H9 (cell line): Measurements from ENCODE around the gene ZNF747. TPM values are rescaled to one million over a fixed set of nuclear protein-coding genes. Genes with fewer than 3 reads are reported as not detected.
A peak's percentile ranks its signal among the peaks of the same experiment; 100 is the strongest.

ENCODE experiments used
- DNase-seq: peaks from one replicate; pipeline ENCODE4 v3.0.0-alpha.2; 2017
- H2AFZ ChIP-seq: one replicate; pipeline ENCODE4 v1.6.1; 2013; ENCODE audit warnings: mild to moderate bottlenecking, low read length, control low read depth, moderate library complexity
- H2AK5ac ChIP-seq: 2 replicates; pipeline ENCODE4 v1.6.1; 2013; ENCODE audit warnings: low read length, control low read depth, mixed read lengths; ENCODE audit not compliant: insufficient read length
- H2BK120ac ChIP-seq: one replicate; pipeline ENCODE4 v1.6.1; 2013; ENCODE audit warnings: low read depth, mild to moderate bottlenecking, low read length, control low read depth, inconsistent platforms; ENCODE audit not compliant: poor library complexity, severe bottlenecking
- H2BK12ac ChIP-seq: 2 replicates; pipeline ENCODE4 v1.6.1; 2013; ENCODE audit warnings: low read length, control low read depth, mixed read lengths, low read depth; ENCODE audit not compliant: insufficient read length
- H2BK15ac ChIP-seq: 2 replicates; pipeline ENCODE4 v1.6.1; 2013; ENCODE audit warnings: low read depth, low read length, control low read depth
- H2BK20ac ChIP-seq: one replicate; pipeline ENCODE4 v1.6.1; 2013; ENCODE audit warnings: low read depth, mild to moderate bottlenecking, low read length, control low read depth, inconsistent platforms; ENCODE audit not compliant: poor library complexity, severe bottlenecking
- H2BK5ac ChIP-seq: 2 replicates; pipeline ENCODE4 v1.6.1; 2013; ENCODE audit warnings: low read length, control low read depth, mixed read lengths; ENCODE audit not compliant: insufficient read length
- H3K14ac ChIP-seq: 2 replicates; pipeline ENCODE4 v1.6.1; 2013; ENCODE audit warnings: low read length, control low read depth; ENCODE audit not compliant: insufficient read depth
- H3K18ac ChIP-seq: 2 replicates; pipeline ENCODE4 v1.6.1; 2013; ENCODE audit warnings: low read depth, mild to moderate bottlenecking, mixed read lengths, low read length, control low read depth; ENCODE audit not compliant: insufficient read length
- H3K23ac ChIP-seq: 2 replicates; pipeline ENCODE4 v1.6.1; 2013; ENCODE audit warnings: low read length, control low read depth, mixed read lengths, low read depth; ENCODE audit not compliant: insufficient read length
- H3K23me2 ChIP-seq: 2 replicates; pipeline ENCODE4 v1.6.1; 2013; ENCODE audit warnings: low read depth, mild to moderate bottlenecking, mixed read lengths, low read length, control low read depth; ENCODE audit not compliant: insufficient read length, poor library complexity, severe bottlenecking
- H3K27ac ChIP-seq: 2 replicates; pipeline ENCODE4 v1.5.1; 2013; ENCODE audit warnings: low read length, control low read depth, mixed read lengths, low read depth; ENCODE audit not compliant: insufficient read length
- H3K27me3 ChIP-seq: 2 replicates; pipeline ENCODE4 v1.6.1; 2013; ENCODE audit warnings: low read length, control low read depth, inconsistent platforms; ENCODE audit not compliant: insufficient read depth
- H3K4ac ChIP-seq: 2 replicates; pipeline ENCODE4 v1.6.1; 2013; ENCODE audit warnings: low read depth, mild to moderate bottlenecking, control low read depth, inconsistent platforms, low read length, moderate library complexity
- H3K4me1 ChIP-seq: 2 replicates; pipeline ENCODE4 v1.6.1; 2013; ENCODE audit warnings: low read length, control low read depth, inconsistent platforms; ENCODE audit not compliant: insufficient read depth
- H3K4me2 ChIP-seq: 2 replicates; pipeline ENCODE4 v1.6.1; 2013; ENCODE audit warnings: low read length, control low read depth, mixed read lengths; ENCODE audit not compliant: insufficient read length, insufficient read depth
- H3K56ac ChIP-seq: 2 replicates; pipeline ENCODE4 v1.6.1; 2013; ENCODE audit warnings: low read depth, mild to moderate bottlenecking, mixed read lengths, low read length, control low read depth; ENCODE audit not compliant: insufficient read length
- H3K79me1 ChIP-seq: 2 replicates; pipeline ENCODE4 v1.6.1; 2013; ENCODE audit warnings: low read depth, mild to moderate bottlenecking, moderate library complexity, low read length, control low read depth, inconsistent platforms; ENCODE audit not compliant: insufficient read depth, poor library complexity, severe bottlenecking
- H3K79me2 ChIP-seq: 2 replicates; pipeline ENCODE4 v1.6.1; 2013; ENCODE audit warnings: low read length, control low read depth, inconsistent platforms; ENCODE audit not compliant: insufficient read depth
- H3K9ac ChIP-seq: 2 replicates; pipeline ENCODE4 v1.6.1; 2013; ENCODE audit warnings: low read length, control low read depth, mixed read lengths; ENCODE audit not compliant: insufficient read length; ENCODE audit errors: extremely low read depth
- H3K9me3 ChIP-seq: one replicate; pipeline ENCODE4 v1.6.1; 2013; ENCODE audit warnings: low read depth, low read length, inconsistent platforms; ENCODE audit not compliant: control insufficient read depth
- H3T11ph ChIP-seq: one replicate; pipeline ENCODE4 v1.6.1; 2013; ENCODE audit warnings: mild to moderate bottlenecking, low read length, control low read depth, inconsistent platforms
- H4K20me1 ChIP-seq: one replicate; pipeline ENCODE4 v1.6.1; 2013; ENCODE audit not compliant: control insufficient read depth, insufficient read length, insufficient read depth
- H4K5ac ChIP-seq: 2 replicates; pipeline ENCODE4 v1.6.1; 2013; ENCODE audit warnings: low read depth, mild to moderate bottlenecking, mixed read lengths, low read length, control low read depth; ENCODE audit not compliant: insufficient read length
- H4K8ac ChIP-seq: replicated peaks from 2 replicates; pipeline ENCODE4 v1.6.1; 2013; ENCODE audit warnings: low read length, control low read depth, mixed read lengths, low read depth; ENCODE audit not compliant: insufficient read length
- H4K91ac ChIP-seq: 2 replicates; pipeline ENCODE4 v1.6.1; 2013; ENCODE audit warnings: low read depth, mild to moderate bottlenecking, moderate library complexity, mixed read lengths, low read length, control low read depth; ENCODE audit not compliant: insufficient read length
- H3K27ac Mint-ChIP-seq, 3 experiments: 2 replicates in 2 of 3; 3 replicates in 1 of 3; pipeline ENCODE4 v1.8.0; 2020 to 2021; ENCODE audit warnings: mixed read lengths in 3 of 3, mild to moderate bottlenecking in 1 of 3, moderate library complexity in 1 of 3
- H3K27me3 Mint-ChIP-seq: 2 replicates; pipeline ENCODE4 v1.8.0; 2021; ENCODE audit warnings: low read depth, mild to moderate bottlenecking, moderate library complexity, mixed read lengths
- H3K36me3 Mint-ChIP-seq, 3 experiments: 2 replicates in 2 of 3; 3 replicates in 1 of 3; pipeline ENCODE4 v1.8.0; 2020 to 2021; ENCODE audit warnings: low read depth in 3 of 3, mixed read lengths in 3 of 3; ENCODE audit not compliant: insufficient read depth in 1 of 3
- H3K4me1 Mint-ChIP-seq, 2 experiments: 2 replicates each; pipeline ENCODE4 v1.8.0; 2020; ENCODE audit warnings: mixed read lengths in 2 of 2
- H3K4me3 Mint-ChIP-seq, 2 experiments: 2 replicates in 1 of 2; 3 replicates in 1 of 2; pipeline ENCODE4 v1.8.0; 2020 to 2021; ENCODE audit warnings: mild to moderate bottlenecking in 2 of 2, mixed read lengths in 2 of 2, moderate library complexity in 1 of 2
- H3K9me3 Mint-ChIP-seq, 2 experiments: 2 replicates in 1 of 2; 3 replicates in 1 of 2; pipeline ENCODE4 v1.8.0; 2020; ENCODE audit warnings: mild to moderate bottlenecking in 2 of 2, mixed read lengths in 2 of 2, moderate library complexity in 1 of 2
- CTCF ChIP-seq: fragments of 200-600 bp; sonication (generic); conservative IDR thresholded peaks from 3 replicates; pipeline ENCODE4 v1.8.0; 2021; ENCODE audit warnings: antibody characterized with exemption, mild to moderate bottlenecking
- WGBS: extraction: QIAGEN DNeasy Blood & Tissue Kit; methylation state at CpG from one replicate; pipeline ENCODE4 v1.1.7; 2013; ENCODE audit warnings: missing lambda C conversion rate, low lambda C conversion rate, mixed read lengths; ENCODE audit not compliant: insufficient read length; ENCODE audit errors: extremely low coverage; 5-methylcytosine and 5-hydroxymethylcytosine counted together
- total RNA-seq: library from RNA; stranded (reverse); gene quantifications from 2 replicates; pipeline ENCODE4 v1.2.1, GENCODE V29; 2021

ZNF747 gene
- total RNA-seq, 1 experiment from 2014 or later = 18.4 TPM

DNA sequence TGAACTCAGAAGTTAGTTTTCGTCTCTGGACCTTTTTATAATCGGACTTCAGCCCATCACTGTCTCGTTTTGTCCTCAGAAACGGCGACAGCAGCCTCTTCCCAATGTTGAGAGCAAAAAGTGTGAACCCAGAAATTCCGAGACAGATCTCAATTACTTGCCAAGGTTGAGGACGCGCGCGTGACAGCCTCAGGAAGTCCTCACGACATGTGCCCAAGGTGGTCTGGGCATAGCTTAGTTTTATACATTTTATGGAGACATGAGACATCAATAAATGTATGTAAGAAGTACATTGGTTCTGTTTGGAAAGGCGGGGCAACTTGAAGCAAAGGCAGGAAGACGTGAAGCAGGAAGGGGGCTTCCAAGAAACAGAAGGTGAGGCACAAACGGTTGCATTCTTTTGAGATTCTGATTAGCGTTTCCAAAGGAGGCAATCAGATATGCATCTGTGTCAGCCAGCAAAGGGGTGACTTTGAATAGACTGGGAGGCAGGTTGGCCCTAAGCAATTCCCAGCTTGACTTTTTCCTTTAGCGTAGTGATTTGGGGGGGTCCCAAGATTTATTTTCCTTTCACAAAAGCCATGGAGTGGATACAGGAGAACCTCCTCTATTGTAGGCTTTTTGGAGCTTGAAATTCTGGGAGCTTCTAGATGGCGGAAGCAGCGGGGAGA, 583 bp upstream of the ZNF747 start:
- H3T11ph ChIP-seq = peak overlapping the region; percentile 21
- no peak overlapping the region for H2BK120ac ChIP-seq
- no CpG with 5 or more reads among the region's 18 CpGs for WGBS
- H3K4me1 ChIP-seq = no peaks in the 10 kb centered on the region; the same call in 1 of the 2 replicates
- H3K9me3 Mint-ChIP-seq = no peaks in the 10 kb centered on the region; a peak in 1 of 5 replicates
- H4K8ac ChIP-seq = no peak overlapping the region
- no peak for TF ChIP-seq CTCF
- peak overlapping the region; percentile 77; the same call in 1 of the 2 replicates for H3K14ac ChIP-seq
- no peaks in the 10 kb centered on the region for H3K79me2 ChIP-seq
- H3K23ac ChIP-seq = no peak overlapping the region
- H3K4me3 Mint-ChIP-seq = peak overlapping the region; percentile 77 to 89
- peak overlapping the region; percentile 66 for H4K5ac ChIP-seq
- H3K9me3 ChIP-seq = no peaks in the 10 kb centered on the region
- peak overlapping the region; percentile 21 for H2BK5ac ChIP-seq
- H3K27ac Mint-ChIP-seq = peak overlapping the region; percentile 96 to 99 (median 96)
- H3K36me3 Mint-ChIP-seq = peaks cover 15 to 29% (median 19%) of the 10 kb centered on the region in 3 experiments
- H3K18ac ChIP-seq = peak overlapping the region; percentile 87
- peak overlapping the region; percentile 83 for H3K27ac ChIP-seq
- H4K20me1 ChIP-seq = no peaks in the 10 kb centered on the region
- peak overlapping the region; percentile 61 for H3K4me2 ChIP-seq
- peaks cover 23% of the 10 kb centered on the region for H3K23me2 ChIP-seq
- peak; percentile 56 for DNase-seq
- H2BK15ac ChIP-seq = no peak overlapping the region
- H3K4me1 Mint-ChIP-seq = peaks cover 23 to 27% of the 10 kb centered on the region in 2 experiments
- H2BK12ac ChIP-seq = no peak overlapping the region
- H3K79me1 ChIP-seq = no peaks in the 10 kb centered on the region
- no peak overlapping the region for H2BK20ac ChIP-seq
- no peak overlapping the region for H4K91ac ChIP-seq
- H3K27me3 Mint-ChIP-seq = no peaks in the 10 kb centered on the region
- H2AK5ac ChIP-seq = no peak overlapping the region
- H3K9ac ChIP-seq = peak overlapping the region; percentile 92
- H3K4ac ChIP-seq = no peak overlapping the region; the same call in 1 of the 2 replicates
- no peak overlapping the region for H3K56ac ChIP-seq
- no peak overlapping the region for H2AFZ ChIP-seq
- H3K27me3 ChIP-seq = no peaks in the 10 kb centered on the region
